DND-41 (cell line): Measurements from ENCODE around the gene TMED5.

ENCODE experiments used
- ATAC-seq: fragments of 200-7000 bp; cut with Tn5 transposase; 3 replicates; pipeline ENCODE4 v1.9.1; 2021; ENCODE audit warnings: low read depth; ENCODE audit not compliant: insufficient read depth
- DNase-seq: peaks from one replicate; pipeline ENCODE4 v3.0.0-alpha.2; 2020
- H2AFZ ChIP-seq: 2 replicates; pipeline ENCODE4 v1.6.0; 2012; ENCODE audit warnings: low read depth, low read length
- H3K27ac ChIP-seq: 2 replicates; pipeline ENCODE4 v1.5.1; 2012; ENCODE audit warnings: low read length, inconsistent platforms
- H3K27me3 ChIP-seq: fragments of 200-600 bp; sonication (generic); 2 replicates; pipeline ENCODE4 v1.6.0; 2012; ENCODE audit warnings: low read length, mild to moderate bottlenecking, inconsistent platforms; ENCODE audit not compliant: insufficient read depth, poor library complexity
- H3K36me3 ChIP-seq: 2 replicates; pipeline ENCODE4 v1.5.1; 2012; ENCODE audit warnings: low read length, inconsistent platforms; ENCODE audit not compliant: insufficient read depth
- H3K4me1 ChIP-seq: 2 replicates; pipeline ENCODE4 v1.5.1; 2012; ENCODE audit warnings: mild to moderate bottlenecking, low read length; ENCODE audit not compliant: insufficient read depth
- H3K4me2 ChIP-seq: 2 replicates; pipeline ENCODE4 v1.6.0; 2012; ENCODE audit warnings: mild to moderate bottlenecking, moderate library complexity, low read length, inconsistent platforms; ENCODE audit not compliant: insufficient read depth
- H3K4me3 ChIP-seq, 2 experiments: fragments of 200-600 bp in 1 of 2; shearing (Covaris generic) in 1 of 2; 2 replicates each; pipeline ENCODE4 v1.5.1; 2012 to 2016; ENCODE audit warnings: inconsistent platforms in 2 of 2, low read length in 2 of 2, mild to moderate bottlenecking in 2 of 2, low read depth in 1 of 2, moderate library complexity in 1 of 2
- H3K79me2 ChIP-seq: 2 replicates; pipeline ENCODE4 v1.6.0; 2012; ENCODE audit warnings: low read length, inconsistent platforms; ENCODE audit not compliant: insufficient read depth
- H3K9ac ChIP-seq: 2 replicates; pipeline ENCODE4 v1.6.0; 2012; ENCODE audit warnings: low read depth, mild to moderate bottlenecking, inconsistent platforms, low read length, moderate library complexity
- H3K9me3 ChIP-seq: 2 replicates; pipeline ENCODE4 v1.5.1; 2012; ENCODE audit warnings: low read length, moderate library complexity, mild to moderate bottlenecking, inconsistent platforms; ENCODE audit not compliant: insufficient read depth, severe bottlenecking
- H4K20me1 ChIP-seq: 2 replicates; pipeline ENCODE4 v1.6.0; 2012; ENCODE audit warnings: low read length; ENCODE audit not compliant: insufficient read depth
- EZH2 ChIP-seq: IDR thresholded peaks from 3 replicates; pipeline ENCODE4 v1.6.1; 2012; ENCODE audit warnings: borderline replicate concordance, low read depth, mild to moderate bottlenecking, moderate library complexity, low read length, inconsistent platforms; ENCODE audit not compliant: severe bottlenecking
- TF ChIP-seq, protein P1 (sequence below): IDR thresholded peaks from 2 replicates; pipeline ENCODE4 v1.5.1; 2012; ENCODE audit warnings: borderline replicate concordance, low read length, moderate library complexity, mild to moderate bottlenecking; ENCODE audit not compliant: poor library complexity, severe bottlenecking; ENCODE audit errors: extremely low read depth

TMED5 gene

DNA sequence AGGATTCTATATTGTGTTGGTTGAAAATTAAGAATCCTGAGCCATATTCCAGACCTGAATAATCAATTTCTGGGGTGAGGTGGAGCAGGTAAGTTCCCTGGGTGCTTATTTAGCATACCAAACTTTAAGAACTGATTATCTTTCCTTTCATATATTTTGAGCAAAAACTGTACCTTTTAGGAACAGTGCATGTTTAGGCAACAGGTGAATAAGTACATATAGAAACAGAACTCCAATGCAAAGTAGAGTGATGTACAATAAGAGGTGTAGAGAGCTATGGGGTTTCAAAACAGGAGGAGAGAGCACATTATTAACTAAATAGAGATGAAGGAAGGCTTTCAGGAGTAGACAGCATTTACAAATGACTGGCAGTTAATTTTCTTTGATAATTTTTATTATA, 28.7 kb downstream of the TMED5 start:
- H3K36me3 ChIP-seq = peaks cover 81% of the 10 kb centered on the region
- peaks cover 33% of the 10 kb centered on the region for H3K79me2 ChIP-seq
- no peak overlapping the region for H2AFZ ChIP-seq
- H3K4me2 ChIP-seq = no peak overlapping the region
- TF ChIP-seq EZH2 = no peak
- TF ChIP-seq, protein P1, sequence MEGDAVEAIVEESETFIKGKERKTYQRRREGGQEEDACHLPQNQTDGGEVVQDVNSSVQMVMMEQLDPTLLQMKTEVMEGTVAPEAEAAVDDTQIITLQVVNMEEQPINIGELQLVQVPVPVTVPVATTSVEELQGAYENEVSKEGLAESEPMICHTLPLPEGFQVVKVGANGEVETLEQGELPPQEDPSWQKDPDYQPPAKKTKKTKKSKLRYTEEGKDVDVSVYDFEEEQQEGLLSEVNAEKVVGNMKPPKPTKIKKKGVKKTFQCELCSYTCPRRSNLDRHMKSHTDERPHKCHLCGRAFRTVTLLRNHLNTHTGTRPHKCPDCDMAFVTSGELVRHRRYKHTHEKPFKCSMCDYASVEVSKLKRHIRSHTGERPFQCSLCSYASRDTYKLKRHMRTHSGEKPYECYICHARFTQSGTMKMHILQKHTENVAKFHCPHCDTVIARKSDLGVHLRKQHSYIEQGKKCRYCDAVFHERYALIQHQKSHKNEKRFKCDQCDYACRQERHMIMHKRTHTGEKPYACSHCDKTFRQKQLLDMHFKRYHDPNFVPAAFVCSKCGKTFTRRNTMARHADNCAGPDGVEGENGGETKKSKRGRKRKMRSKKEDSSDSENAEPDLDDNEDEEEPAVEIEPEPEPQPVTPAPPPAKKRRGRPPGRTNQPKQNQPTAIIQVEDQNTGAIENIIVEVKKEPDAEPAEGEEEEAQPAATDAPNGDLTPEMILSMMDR = no peak
- H3K27me3 ChIP-seq = no peaks in the 10 kb centered on the region
- no peak for ATAC-seq
- H4K20me1 ChIP-seq = peaks cover 3% of the 10 kb centered on the region; the same call in 1 of the 2 replicates
- H3K9me3 ChIP-seq = no peaks in the 10 kb centered on the region
- peaks cover 4% of the 10 kb centered on the region; the same call in 1 of the 2 replicates for H3K4me1 ChIP-seq
- no peak overlapping the region for H3K9ac ChIP-seq
- no peak overlapping the region for H3K27ac ChIP-seq
- H3K4me3 ChIP-seq = no peak overlapping the region
- no peak for DNase-seq

DNA sequence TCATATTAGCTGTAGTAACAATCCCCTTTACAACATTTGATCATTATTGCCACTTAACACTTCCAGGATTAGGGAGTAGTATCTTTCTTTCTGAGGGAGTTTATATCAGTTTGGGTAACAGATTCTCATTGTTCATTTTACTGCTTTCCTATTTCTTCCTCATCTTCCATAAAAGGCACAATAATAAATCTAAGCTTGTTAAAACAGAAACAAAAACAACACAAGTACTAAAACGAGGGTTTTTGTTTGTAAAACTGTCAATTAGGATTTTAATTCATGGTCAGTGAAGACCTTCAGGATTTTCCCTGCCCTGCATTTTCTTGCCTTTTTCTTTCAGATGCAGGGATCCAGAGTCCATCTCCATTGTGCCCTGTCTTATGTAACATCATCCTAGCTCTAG, 29.5 kb downstream of the TMED5 start:
- Histone ChIP-seq H3K4me2 (no peak overlapping the region), H3K79me2 (peaks cover 30% of the 10 kb centered on the region), H3K36me3 (peaks cover 78% of the 10 kb centered on the region), H3K27ac (no peak overlapping the region), H3K4me1 (peaks cover 4% of the 10 kb centered on the region; the same call in 1 of the 2 replicates), H3K9ac (no peak overlapping the region), H2AFZ (no peak overlapping the region), H4K20me1 (peaks cover 3% of the 10 kb centered on the region; the same call in 1 of the 2 replicates), H3K27me3 (no peaks in the 10 kb centered on the region), H3K4me3 (no peak overlapping the region), H3K9me3 (no peaks in the 10 kb centered on the region)
- no peak for ATAC-seq
- no peak for DNase-seq
- TF ChIP-seq, protein P1 = no peak
- TF ChIP-seq EZH2 = no peak

DNA sequence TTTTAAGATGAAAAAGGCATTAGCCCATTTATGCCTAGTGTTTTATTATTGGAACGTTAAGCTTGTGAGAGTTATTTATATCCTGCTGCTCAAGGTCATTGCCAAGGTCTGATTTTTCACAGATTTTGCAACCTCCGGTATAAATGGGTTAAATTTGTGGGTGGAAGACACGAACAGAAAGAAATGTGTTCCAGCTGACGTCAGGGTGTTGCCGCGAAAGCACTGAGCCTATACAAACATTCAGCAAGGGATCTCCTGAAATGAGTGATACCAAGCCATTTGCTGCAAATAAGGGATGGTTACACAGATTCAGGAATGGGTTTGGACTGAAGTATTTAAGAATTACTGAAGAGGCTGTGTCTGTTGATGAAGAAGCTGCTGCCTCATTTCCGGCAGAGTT, 32.2 kb downstream of the TMED5 start:
- H3K4me3 ChIP-seq = no peak overlapping the region
- 0 out of 2 replicates have a peak, but pooled peaks cover 3% of the 10 kb centered on the region for H4K20me1 ChIP-seq
- no peak overlapping the region for H2AFZ ChIP-seq
- H3K9me3 ChIP-seq = no peaks in the 10 kb centered on the region
- no peak overlapping the region for H3K27ac ChIP-seq
- H3K27me3 ChIP-seq = no peaks in the 10 kb centered on the region
- peaks cover 64% of the 10 kb centered on the region for H3K36me3 ChIP-seq
- no peak for TF ChIP-seq EZH2
- TF ChIP-seq, protein P1 = no peak
- no peak overlapping the region for H3K4me2 ChIP-seq
- DNase-seq (no peak), ATAC-seq (no peak)
- H3K9ac ChIP-seq = no peak overlapping the region
- H3K79me2 ChIP-seq = peaks cover 18% of the 10 kb centered on the region
- no peaks in the 10 kb centered on the region for H3K4me1 ChIP-seq

DNA sequence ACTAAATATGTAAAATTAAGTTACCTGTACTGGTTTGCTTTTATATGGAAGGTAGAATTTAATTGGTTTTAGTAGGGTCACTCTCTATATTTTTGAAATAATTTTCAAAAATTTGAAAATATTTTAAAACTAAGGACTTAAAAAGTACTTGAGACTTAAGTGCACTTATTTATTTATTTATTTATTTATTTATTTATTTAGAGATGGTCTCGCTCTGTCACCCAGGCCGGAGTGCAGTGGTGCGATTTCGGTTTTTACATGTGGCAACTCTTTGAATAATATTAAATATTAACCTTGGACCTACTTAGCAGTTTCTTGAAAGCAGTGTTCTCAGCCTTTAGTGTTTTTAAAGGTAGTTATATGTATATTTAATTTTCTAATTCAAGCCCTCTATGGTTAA, 36.4 kb downstream of the TMED5 start:
- H3K4me2 ChIP-seq = no peak overlapping the region
- H3K27ac ChIP-seq = no peak overlapping the region
- peaks cover 67% of the 10 kb centered on the region for H3K36me3 ChIP-seq
- H3K4me1 ChIP-seq = no peaks in the 10 kb centered on the region
- H3K9ac ChIP-seq = no peak overlapping the region
- no peaks in the 10 kb centered on the region for H3K9me3 ChIP-seq
- DNase-seq = no peak
- ATAC-seq = no peak
- H3K79me2 ChIP-seq = peaks cover 42% of the 10 kb centered on the region
- TF ChIP-seq, protein P1 = no peak
- no peak for TF ChIP-seq EZH2
- no peaks in the 10 kb centered on the region for H3K27me3 ChIP-seq
- 0 out of 2 replicates have a peak, but pooled peaks cover 6% of the 10 kb centered on the region for H4K20me1 ChIP-seq
- no peak overlapping the region for H3K4me3 ChIP-seq
- no peak overlapping the region for H2AFZ ChIP-seq
